Lower leg skin (tissue), 3 donors: ENCODE results near the gene BABAM2.

Experiments used
- POLR2A ChIP-seq, 2 donors: fragments of 450-650 bp; IDR thresholded peaks; one replicate each; pipeline ENCODE4 v1.6.1; 2016 to 2017; ENCODE audit warnings: antibody characterized with exemption in 2 of 2, mild to moderate bottlenecking in 1 of 2, moderate library complexity in 1 of 2
- TF ChIP-seq, protein P1 (sequence below), 3 donors: fragments of 450-650 bp; IDR thresholded peaks; one replicate each; pipeline ENCODE4 v1.5.1; 2016; ENCODE audit warnings: antibody characterized with exemption in 3 of 3, mild to moderate bottlenecking in 3 of 3, moderate library complexity in 2 of 3

DNA sequence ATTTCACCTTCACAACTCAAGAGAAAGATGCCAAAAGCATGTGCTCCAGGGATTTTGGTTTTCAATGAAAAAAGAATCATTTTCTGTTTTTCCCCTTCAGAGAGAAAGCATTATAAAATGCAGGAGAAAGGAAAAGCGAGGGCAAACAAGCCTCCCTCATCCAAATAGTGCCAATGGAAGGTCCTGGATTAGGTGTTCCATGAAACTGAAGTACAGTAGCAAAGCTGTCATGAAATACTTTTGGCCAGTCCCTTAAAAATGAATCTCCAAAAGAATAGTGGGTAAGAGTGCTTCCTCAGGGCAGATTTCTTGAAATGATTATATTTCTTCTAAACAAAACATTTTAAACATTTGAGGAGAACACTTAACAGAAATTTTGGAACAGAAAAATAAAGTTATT lies 320.0 kb downstream of the BABAM2 start:
- no peak for TF ChIP-seq POLR2A (IDR thresholded peaks at IDR 0.05)
- TF ChIP-seq, protein P1, sequence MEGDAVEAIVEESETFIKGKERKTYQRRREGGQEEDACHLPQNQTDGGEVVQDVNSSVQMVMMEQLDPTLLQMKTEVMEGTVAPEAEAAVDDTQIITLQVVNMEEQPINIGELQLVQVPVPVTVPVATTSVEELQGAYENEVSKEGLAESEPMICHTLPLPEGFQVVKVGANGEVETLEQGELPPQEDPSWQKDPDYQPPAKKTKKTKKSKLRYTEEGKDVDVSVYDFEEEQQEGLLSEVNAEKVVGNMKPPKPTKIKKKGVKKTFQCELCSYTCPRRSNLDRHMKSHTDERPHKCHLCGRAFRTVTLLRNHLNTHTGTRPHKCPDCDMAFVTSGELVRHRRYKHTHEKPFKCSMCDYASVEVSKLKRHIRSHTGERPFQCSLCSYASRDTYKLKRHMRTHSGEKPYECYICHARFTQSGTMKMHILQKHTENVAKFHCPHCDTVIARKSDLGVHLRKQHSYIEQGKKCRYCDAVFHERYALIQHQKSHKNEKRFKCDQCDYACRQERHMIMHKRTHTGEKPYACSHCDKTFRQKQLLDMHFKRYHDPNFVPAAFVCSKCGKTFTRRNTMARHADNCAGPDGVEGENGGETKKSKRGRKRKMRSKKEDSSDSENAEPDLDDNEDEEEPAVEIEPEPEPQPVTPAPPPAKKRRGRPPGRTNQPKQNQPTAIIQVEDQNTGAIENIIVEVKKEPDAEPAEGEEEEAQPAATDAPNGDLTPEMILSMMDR (IDR thresholded peaks at IDR 0.05) = no peak
